NCI-H2171 (cell line): ENCODE measurements around the gene ABCF2.

Source experiments
- DNase-seq: peaks from one replicate; lab custom pipeline; 2025; lab: John Stamatoyannopoulos, UW

ABCF2 gene

DNA sequence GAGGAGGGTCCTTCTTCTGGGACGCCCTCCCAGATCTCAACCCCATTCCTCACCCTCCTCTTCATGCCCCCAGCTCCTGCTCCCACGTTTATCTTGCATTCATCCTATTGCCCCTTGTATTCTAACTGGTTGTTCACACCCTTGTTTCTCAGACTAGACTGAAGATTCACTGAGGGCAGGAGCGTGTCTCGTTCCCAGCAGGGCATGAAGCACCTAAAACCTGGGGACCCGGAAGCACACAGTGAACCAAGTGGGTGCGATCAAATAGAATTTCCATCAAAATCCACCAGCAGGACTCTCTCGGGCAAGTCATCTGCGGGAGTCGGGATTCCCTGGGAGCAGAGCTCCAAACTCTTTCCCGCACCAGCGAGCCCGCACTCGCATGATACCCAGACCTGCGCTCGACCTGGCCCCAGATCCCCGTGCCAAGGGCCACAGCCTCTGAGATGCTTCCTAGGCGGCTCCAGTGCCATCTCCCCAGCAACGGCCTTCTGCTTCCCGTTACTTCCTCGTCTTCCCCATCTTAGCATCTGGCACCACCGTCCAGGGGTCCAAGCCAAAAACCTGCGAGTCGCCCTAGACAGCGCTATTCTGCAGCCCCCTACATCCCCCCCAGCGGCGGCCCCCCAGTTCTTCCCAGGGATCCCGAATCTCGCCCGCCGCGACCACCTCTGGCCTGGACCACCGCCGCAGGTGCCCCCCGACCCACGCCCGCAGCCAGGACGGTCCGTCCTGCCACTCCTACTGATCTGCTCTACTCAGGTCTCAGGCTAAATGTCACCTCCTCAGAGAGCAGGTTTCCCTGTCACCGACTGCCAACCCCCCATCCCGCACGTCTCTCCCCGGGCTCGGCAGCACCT, 53.4 kb downstream of the ABCF2 start:
- DNase-seq, result no peak

DNA sequence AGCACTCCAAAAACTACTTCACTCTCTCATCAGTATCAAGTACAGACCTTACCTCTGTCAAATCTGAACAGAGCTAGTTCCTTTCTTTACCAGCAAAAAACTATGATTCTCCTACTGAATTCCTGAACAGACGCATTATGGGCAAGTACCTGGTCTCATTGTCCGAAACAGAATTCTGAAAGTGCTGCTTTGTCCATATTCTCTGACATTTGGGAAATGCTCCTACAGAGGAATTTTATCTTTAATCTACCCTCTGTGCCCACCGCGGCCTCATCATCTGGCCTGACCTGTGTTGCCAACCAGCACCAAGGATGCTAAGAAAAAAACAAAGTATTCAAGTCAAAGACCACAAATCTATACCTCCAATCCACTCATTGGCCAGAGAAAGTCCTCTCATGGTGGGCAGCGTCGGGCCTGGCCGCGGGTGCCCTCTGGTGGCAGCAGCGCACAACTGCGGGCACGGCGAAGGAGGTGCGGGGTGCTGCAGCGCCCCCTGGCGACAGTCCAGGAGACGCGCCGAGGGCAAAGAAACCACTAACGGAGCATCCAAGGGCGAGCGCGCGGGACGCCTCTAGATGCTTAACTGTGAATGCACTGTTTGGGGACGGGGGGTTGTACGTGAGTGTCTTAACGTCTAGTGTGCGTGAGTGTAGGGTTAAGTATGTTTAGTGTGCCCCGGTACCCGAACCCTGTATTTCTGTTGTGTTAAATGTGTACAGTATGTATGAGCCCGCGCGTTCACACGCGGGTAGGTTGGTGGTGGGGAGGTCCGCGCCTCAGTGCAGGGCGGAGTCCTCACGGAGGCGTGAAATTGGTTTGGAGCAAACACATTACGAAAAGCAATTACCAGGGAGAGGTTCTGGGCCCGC, 54.5 kb downstream of the ABCF2 start:
- peak; percentile 24 for DNase-seq

DNA sequence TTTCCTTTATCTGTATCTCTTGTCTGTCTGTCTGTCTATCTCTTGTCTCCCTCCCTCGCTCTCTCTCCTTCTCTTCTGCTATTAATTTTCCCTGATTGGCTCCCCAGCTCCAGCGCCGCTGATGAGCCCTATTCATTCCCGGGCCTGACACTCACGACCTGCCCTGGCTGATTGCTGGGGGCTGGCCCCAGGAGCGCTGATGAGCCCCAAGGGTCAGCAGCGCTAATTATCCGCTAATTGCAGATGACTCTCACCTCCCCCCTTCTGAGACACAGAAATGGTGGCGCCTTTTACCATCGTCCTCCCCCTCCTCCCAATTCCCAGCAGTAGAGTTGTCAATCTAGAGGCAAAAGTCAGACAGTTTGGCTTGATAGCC, 58.2 kb downstream of the ABCF2 start:
- no peak for DNase-seq

DNA sequence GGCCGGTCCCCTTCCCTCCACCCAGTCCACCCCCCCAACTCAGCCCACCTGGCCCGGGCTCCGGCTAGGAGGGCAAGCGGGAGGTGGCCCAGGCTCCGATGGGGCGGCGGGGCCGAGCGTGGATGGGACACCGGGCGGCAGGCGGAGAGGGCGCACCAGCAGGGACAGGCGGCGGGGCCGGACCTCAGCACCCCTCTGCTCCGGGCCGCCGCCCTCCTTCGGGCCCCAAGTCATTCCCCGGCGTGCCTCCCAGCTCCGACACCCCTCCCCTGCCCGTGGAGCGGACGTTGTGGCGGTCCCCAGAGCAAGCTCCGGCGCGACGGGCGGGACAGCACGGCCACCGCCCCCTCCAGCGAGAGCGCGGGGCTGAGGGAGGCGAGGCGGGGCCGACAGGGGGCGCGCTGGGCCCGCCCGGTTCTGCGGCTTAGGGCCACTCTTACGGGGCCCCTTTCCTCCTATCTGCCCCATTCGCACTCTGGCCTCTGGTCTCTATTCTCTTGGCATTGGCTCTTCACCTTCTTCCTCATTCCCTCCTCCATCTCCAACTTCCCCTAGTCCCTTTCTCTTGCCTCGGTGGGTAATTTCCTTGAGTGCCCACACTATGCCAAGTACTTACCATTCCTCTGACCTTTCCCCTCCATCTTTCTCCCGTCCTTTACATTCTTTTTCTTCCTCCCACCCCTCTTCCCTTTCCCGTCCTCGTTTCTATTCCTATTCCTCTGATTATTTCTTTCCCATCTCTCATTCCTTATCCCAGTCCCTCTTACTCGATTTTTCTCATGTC, 58.8 kb downstream of the ABCF2 start:
- DNase-seq, result peak; percentile 0

DNA sequence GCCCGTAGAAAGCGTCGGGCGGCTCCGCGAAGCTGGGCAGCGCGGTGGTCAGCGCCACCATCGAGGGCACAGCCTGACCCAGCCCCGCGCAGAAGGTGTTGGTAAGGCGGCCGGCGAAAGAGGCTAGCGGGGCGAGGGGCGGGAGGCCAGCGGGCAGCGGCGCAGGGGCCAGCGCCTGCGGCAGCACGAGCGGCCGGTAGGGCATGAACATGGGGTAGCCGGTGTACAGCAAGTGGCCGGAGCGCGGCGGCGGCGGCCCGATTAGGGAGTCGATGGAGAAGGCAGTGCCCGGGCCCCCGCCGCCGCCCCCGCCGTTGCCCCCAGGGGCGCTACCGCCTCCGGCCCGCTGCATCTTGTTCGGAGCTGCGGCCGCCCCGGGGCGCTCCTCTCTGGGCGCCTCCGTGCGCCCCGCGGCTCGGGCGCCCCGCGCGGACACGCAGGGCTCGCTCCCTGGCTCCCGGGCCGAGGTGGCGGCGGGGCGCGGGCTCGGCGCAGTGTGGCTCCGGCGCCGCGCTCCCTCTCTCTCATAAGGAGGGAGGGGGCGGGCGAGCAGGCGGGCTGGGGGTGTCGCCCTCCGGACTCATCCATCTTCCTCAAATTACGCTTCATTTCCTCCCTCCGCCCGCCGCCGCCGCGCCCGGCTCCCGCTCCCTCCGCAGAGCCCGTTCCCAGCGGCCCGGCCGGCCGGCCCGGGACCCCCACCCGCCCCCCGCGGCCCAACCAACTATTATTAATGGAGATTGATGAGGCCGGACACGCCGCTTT, 59.6 kb downstream of the ABCF2 start, which contains the start of gene GBX1:
TSS of gene GBX1 (minus strand) at position 498 of the 765 bp plus-strand sequence. CDS start at position 352, 146 bp downstream.
- peak; percentile 18 for DNase-seq

DNA sequence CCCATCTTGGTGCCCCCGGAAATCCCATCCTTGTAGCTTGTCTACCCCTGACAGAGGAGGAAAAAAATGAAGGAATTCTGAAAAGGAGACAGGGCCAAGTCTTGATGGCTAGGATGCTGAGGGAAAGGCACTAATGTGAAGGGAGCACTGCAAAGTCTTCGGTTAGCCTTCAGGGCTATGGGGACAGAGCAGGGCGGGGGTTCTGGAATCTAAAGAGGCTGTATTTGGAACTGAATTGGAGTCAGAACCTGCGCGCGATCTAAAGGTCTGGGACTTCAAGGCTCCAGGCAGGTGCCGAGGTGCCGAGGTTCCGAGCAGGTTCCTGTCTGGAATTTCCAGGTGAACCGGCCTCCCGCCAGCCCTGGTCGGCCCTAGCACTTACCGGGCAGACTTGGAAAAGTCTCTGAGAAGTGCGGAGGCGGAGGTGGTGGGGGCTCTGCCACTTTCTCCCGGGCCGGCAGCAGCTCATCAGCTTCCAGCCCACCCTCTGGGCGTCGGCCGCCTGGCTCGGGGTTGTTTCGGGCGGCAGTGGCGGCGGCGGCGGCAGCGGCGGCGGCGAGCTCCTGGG, 60.3 kb downstream of the ABCF2 start:
- no peak for DNase-seq
